Endothelial cell of hepatic sinusoid (primary cell): ENCODE results near the gene RAB1B.

Source experiments
- in situ Hi-C: cut with HindIII; loops from 2 replicates; pipeline ENCODE4 v1.10.0; 2017; ENCODE audit warnings: low sequenced_read_pairs

The RAB1B gene

GRCh38 chr11:66282468-66283455 is 14.3 kb downstream of the RAB1B start:
- in situ Hi-C loops: loop anchor here (5.0 kb wide), 2 partner anchors 50 to 65 kb away; no protein-coding TSS in a partner anchor

GRCh38 chr11:66283461-66284105 is 15.1 kb downstream of the RAB1B start:
- in situ Hi-C loops: loop anchor here (5.0 kb wide), 2 partner anchors 49 to 66 kb away; no protein-coding TSS in a partner anchor

GRCh38 chr11:66284526-66285078 is 16.2 kb downstream of the RAB1B start:
- in situ Hi-C loops: loop anchor here (5.0 kb wide), 2 partner anchors 48 to 67 kb away; no protein-coding TSS in a partner anchor

- in situ Hi-C loops: no loop called here
Observed at GRCh38 chr11:66285250-66285947, 17.0 kb downstream of the RAB1B start.

- in situ Hi-C loops: no loop called here
Observed at GRCh38 chr11:66286699-66287098, 18.3 kb downstream of the RAB1B start.

- in situ Hi-C loops: no loop called here
Observed at GRCh38 chr11:66287211-66287888, 18.9 kb downstream of the RAB1B start.

- in situ Hi-C loops: no loop called here
Observed at GRCh38 chr11:66287889-66288670, 19.6 kb downstream of the RAB1B start.

- in situ Hi-C loops: no loop called here
Observed at GRCh38 chr11:66288671-66289547, 20.5 kb downstream of the RAB1B start, which contains the start of gene YIF1A. Gene YIF1A (minus strand): TSS chr11:66289143. CDS start chr11:66288985, 158 bp downstream.

- in situ Hi-C loops: no loop called here
Observed at GRCh38 chr11:66289548-66290329, 21.3 kb downstream of the RAB1B start.

GRCh38 chr11:66290330-66290621 is 21.8 kb downstream of the RAB1B start:
- in situ Hi-C loops: no loop called here

- in situ Hi-C loops: no loop called here
Observed at GRCh38 chr11:66291303-66291705, 22.9 kb downstream of the RAB1B start.

- in situ Hi-C loops: no loop called here
Observed at GRCh38 chr11:66291706-66292542, 23.5 kb downstream of the RAB1B start, which contains the start of gene TMEM151A. Gene TMEM151A (plus strand): TSS chr11:66291894. CDS start chr11:66292014, 120 bp downstream.

- in situ Hi-C loops: no loop called here
Observed at GRCh38 chr11:66292543-66293332, 24.3 kb downstream of the RAB1B start.

GRCh38 chr11:66293352-66293751 is 24.9 kb downstream of the RAB1B start:
- in situ Hi-C loops: no loop called here

GRCh38 chr11:66293777-66294625 is 25.6 kb downstream of the RAB1B start:
- in situ Hi-C loops: no loop called here
